DOHH2 (cell line): ENCODE results near the gene ZNF581.

Experiments
- H3F3A ChIP-seq: fragments of 200-600 bp; sonication (generic), shearing (Covaris generic); 2 replicates; pipeline ENCODE4 v1.6.0; 2016; ENCODE audit warnings: antibody characterized with exemption, mild to moderate bottlenecking; ENCODE audit not compliant: control insufficient read depth, insufficient read depth
- H3K27ac ChIP-seq: fragments of 200-600 bp; sonication (generic); 2 replicates; pipeline ENCODE4 v1.5.1; 2014; ENCODE audit warnings: low read depth, mild to moderate bottlenecking, low read length, moderate library complexity
- H3K27me3 ChIP-seq: fragments of 200-600 bp; sonication (generic); 2 replicates; pipeline ENCODE4 v1.6.1; 2014; ENCODE audit warnings: mild to moderate bottlenecking, low read length, mixed read lengths; ENCODE audit not compliant: control insufficient read depth
- H3K36me3 ChIP-seq: fragments of 200-600 bp; sonication (generic); 2 replicates; pipeline ENCODE4 v1.6.1; 2014; ENCODE audit warnings: mild to moderate bottlenecking, low read length, moderate library complexity, mixed read lengths; ENCODE audit not compliant: control insufficient read depth
- H3K4me1 ChIP-seq: fragments of 200-600 bp; sonication (generic); 2 replicates; pipeline ENCODE4 v1.6.1; 2014; ENCODE audit warnings: mild to moderate bottlenecking, low read length, mixed read lengths; ENCODE audit not compliant: control insufficient read depth
- H3K4me2 ChIP-seq: fragments of 200-600 bp; sonication (generic); 2 replicates; pipeline ENCODE4 v1.6.0; 2014; ENCODE audit warnings: mild to moderate bottlenecking, low read length, moderate library complexity
- H3K4me3 ChIP-seq: fragments of 200-600 bp; sonication (generic); 2 replicates; pipeline ENCODE4 v1.5.1; 2014; ENCODE audit warnings: mild to moderate bottlenecking, low read length, mixed read lengths
- H3K79me2 ChIP-seq: fragments of 200-600 bp; sonication (generic); 2 replicates; pipeline ENCODE4 v1.6.1; 2014; ENCODE audit warnings: mild to moderate bottlenecking, low read length, mixed read lengths; ENCODE audit not compliant: control insufficient read depth
- H3K9me2 ChIP-seq: fragments of 200-600 bp; sonication (generic); replicated peaks from 2 replicates; pipeline ENCODE4 v1.6.1; 2014; ENCODE audit warnings: mild to moderate bottlenecking, low read length, mixed read lengths; ENCODE audit not compliant: control insufficient read depth
- H3K9me3 ChIP-seq: fragments of 200-600 bp; sonication (generic); 2 replicates; pipeline ENCODE4 v1.6.1; 2014; ENCODE audit warnings: antibody characterized with exemption, low read length, mixed read lengths; ENCODE audit not compliant: control insufficient read depth, insufficient read depth
- H4K20me1 ChIP-seq: fragments of 200-600 bp; sonication (generic); 2 replicates; pipeline ENCODE4 v1.6.0; 2014; ENCODE audit warnings: low read depth, mild to moderate bottlenecking, antibody characterized with exemption, low read length, moderate library complexity; ENCODE audit not compliant: control insufficient read depth, insufficient read depth
- CTCF ChIP-seq: fragments of 200-600 bp; sonication (generic); IDR thresholded peaks from one replicate; pipeline ENCODE4 v1.5.1; 2014; ENCODE audit warnings: antibody characterized with exemption, mild to moderate bottlenecking, low read depth, low read length; ENCODE audit not compliant: poor library complexity, severe bottlenecking
- EZH2phosphoT487 ChIP-seq: fragments of 200-600 bp; sonication (generic); IDR thresholded peaks from 2 replicates; pipeline ENCODE4 v1.6.1; 2017; ENCODE audit warnings: borderline replicate concordance, mild to moderate bottlenecking, antibody characterized with exemption, low read length, moderate library complexity, mixed read lengths

The ZNF581 gene

GRCh38 chr19:55613396-55613795 is 30.1 kb upstream of the ZNF581 start:
- TF ChIP-seq CTCF (no peak), EZH2phosphoT487 (no peak)
- Histone ChIP-seq H3K27ac (no peak overlapping the region), H3K9me3 (no peaks in the 10 kb centered on the region), H3K9me2 (no peaks in the 10 kb centered on the region), H3K27me3 (no peaks in the 10 kb centered on the region), H3K4me1 (peaks cover 7% of the 10 kb centered on the region), H3F3A (no peaks in the 10 kb centered on the region), H3K4me2 (no peak overlapping the region), H4K20me1 (peaks cover 4% of the 10 kb centered on the region; the same call in 1 of the 2 replicates), H3K4me3 (no peak overlapping the region), H3K36me3 (peaks cover 43% of the 10 kb centered on the region), H3K79me2 (peaks cover 47% of the 10 kb centered on the region)

GRCh38 chr19:55613930-55614710 is 29.3 kb upstream of the ZNF581 start:
- H3K36me3 ChIP-seq, result peaks cover 37% of the 10 kb centered on the region
- H3K4me2 ChIP-seq, result no peak overlapping the region
- no peak overlapping the region for H3K27ac ChIP-seq
- H3K27me3 ChIP-seq, result no peaks in the 10 kb centered on the region
- peaks cover 4% of the 10 kb centered on the region; the same call in 1 of the 2 replicates for H4K20me1 ChIP-seq
- no peaks in the 10 kb centered on the region for H3K9me3 ChIP-seq
- TF ChIP-seq EZH2phosphoT487 (no peak), CTCF (no peak)
- 0 out of 2 replicates have a peak, but pooled peaks cover under 1% of the 10 kb centered on the region for H3F3A ChIP-seq
- no peak overlapping the region for H3K4me3 ChIP-seq
- peaks cover 7% of the 10 kb centered on the region for H3K4me1 ChIP-seq
- H3K79me2 ChIP-seq, result peaks cover 40% of the 10 kb centered on the region
- H3K9me2 ChIP-seq, result no peaks in the 10 kb centered on the region

GRCh38 chr19:55614711-55615542 is 28.5 kb upstream of the ZNF581 start:
- H4K20me1 ChIP-seq, result no peaks in the 10 kb centered on the region
- H3F3A ChIP-seq, result 0 out of 2 replicates have a peak, but pooled peaks cover 2% of the 10 kb centered on the region
- no peaks in the 10 kb centered on the region for H3K27me3 ChIP-seq
- peaks cover 32% of the 10 kb centered on the region for H3K79me2 ChIP-seq
- H3K36me3 ChIP-seq, result peaks cover 29% of the 10 kb centered on the region
- H3K27ac ChIP-seq, result no peak overlapping the region
- H3K9me3 ChIP-seq, result no peaks in the 10 kb centered on the region
- no peak overlapping the region for H3K4me3 ChIP-seq
- H3K9me2 ChIP-seq, result no peaks in the 10 kb centered on the region
- peaks cover 7% of the 10 kb centered on the region for H3K4me1 ChIP-seq
- H3K4me2 ChIP-seq, result no peak overlapping the region
- TF ChIP-seq EZH2phosphoT487 (no peak), CTCF (no peak)
